Hair follicular keratinocyte (primary cell): Measurements from ENCODE around the gene MRE11. TPM values are rescaled to one million over a fixed set of nuclear protein-coding genes. Genes with fewer than 3 reads are reported as not detected.

ENCODE experiments used
- total RNA-seq: library from RNA; depleted of rRNA; stranded (reverse); fragments of >200 nt; gene quantifications from 2 replicates; pipeline ENCODE4 v1.2.3, GENCODE V29; 2015

The MRE11 gene
- total RNA-seq = 5.4 and 17.1 TPM in 2 replicates

DNA sequence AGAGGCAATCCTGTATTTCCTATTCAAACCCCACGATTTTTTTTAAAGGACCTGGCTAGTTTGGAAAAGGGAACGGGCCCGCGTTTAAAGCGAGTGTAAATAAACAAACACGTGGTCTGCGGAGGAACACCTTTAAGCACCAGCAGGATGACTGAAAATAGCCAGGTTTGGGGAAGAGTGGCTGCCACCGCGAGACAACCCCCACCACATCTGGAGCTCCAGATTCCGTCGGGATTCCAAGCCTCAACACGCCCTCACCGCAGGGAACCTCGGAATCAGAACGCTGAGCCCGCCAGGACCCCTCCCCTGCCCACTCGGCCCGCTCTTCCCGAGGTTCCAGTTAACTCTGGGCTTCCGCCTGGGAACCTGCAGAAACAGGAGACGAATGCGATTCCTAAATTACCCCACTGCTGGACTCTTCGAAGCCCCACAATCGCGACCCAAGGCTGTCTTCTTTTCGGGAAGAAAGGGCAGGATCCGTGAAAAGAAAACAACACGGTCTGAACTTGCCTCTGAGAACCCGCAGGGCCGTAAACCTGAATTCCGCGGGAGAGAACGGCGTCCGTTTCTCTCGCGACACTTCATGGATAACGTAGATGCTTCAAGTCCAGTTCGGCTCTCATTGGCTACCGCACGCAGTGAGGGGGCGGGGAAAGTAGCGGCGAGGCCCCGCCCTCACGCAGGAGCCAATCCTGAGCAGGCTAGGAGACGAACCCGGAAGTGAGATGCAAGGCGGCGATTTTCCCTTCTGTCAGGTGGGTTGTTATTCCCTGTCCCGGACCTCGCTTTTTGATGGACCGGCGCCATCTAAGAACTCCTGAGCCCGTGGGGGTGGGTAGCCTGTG lies at the start of gene MRE11, which contains the start of gene ANKRD49:
Gene MRE11 (minus strand): TSS at position 564 of the 845 bp plus-strand sequence. CDS start 1,043 bp downstream, outside the sequence.
Gene ANKRD49 (plus strand): TSS at position 704 of the 845 bp plus-strand sequence. CDS start 2,710 bp downstream, outside the sequence.

DNA sequence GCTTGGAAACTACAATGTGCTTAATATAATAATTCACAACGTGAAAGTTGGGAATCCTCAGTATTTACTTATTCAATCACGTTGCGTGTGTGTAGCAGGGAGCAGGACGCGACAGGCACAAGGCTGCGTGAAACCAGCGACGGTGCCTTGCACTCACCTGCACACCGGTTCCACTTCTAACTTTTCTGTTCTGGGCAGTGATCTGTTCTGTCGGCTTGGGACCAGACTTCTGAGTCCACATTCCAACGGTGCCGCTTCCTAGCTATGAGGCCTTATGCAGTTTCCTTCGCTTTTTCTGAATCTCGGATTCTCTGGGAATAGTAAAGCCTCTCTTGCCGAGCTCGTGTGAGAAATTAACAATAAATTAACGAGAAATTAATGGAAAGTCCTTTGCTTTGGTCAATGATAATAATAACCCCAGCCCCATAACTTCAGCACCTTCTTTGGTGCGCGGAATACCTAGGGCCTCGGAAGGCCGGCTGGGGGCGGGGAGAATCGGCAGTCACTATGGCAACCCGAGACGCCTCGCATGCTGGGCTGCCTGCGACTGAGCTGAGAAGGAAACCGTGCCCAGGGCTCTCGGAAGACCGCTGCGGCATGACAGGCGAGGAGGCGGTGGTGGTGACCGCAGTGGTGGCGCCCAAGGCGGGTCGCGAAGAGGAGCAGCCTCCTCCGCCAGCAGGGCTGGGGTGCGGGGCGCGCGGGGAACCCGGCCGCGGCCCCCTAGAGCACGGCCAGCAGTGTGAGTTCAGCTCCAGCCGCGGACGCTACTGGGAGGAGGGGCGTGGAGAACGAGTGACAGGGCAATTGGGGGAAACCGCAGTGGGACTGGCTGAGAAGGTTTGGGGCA lies 18.5 kb upstream of the MRE11 start, which contains the start of gene C11orf97:
Gene C11orf97 (plus strand): TSS at position 530 of the 850 bp plus-strand sequence. CDS start 68 bp downstream, at position 598.

DNA sequence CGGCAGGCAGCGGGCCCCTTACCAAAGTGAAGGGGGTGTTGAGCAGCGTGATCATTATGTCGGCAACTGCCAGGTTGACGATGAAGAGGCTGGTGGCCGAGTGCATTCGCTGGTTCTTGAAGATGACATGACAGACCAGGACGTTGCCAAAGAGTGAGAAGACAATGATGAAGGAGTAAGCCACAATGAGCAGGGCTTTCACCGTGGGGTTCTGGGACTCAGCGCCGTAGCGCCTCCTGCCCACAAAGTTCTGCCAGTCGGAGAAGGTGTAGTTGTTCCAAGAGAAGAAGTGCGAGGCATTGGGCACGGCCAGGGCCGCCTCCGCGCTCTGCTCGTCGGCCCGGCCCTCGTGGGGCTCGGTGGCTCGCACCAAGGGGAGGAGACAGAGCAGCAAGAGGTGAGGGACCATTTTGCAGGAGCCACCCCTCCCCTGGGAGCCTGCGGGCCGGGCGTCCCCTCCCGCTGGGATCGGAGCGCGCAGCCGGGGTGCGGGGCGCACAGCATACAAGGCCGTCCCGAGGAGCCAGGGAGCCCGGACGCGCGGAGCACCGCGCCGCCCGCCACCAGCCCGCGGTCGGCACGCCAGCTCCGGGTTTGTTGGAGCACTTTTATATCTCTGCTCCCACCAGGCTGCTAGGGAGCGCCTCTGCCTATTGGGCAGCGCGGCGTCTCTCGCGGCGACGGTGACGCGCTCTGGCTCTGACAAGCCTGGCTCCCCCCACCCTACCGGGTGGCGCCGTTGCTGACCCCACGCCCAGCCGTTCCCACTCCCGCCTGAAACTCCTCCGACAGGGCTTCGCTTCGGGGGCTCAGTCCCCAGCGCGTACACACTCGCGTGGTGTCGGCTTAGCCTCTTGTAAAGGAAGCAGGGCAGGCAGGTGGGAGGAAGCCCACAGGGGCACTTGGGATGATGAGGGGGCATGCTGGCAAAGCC lies 92.5 kb downstream of the MRE11 start, which contains the start of gene GPR83:
Gene GPR83 (minus strand): TSS at position 581 of the 934 bp plus-strand sequence. CDS start 172 bp downstream, at position 409.

Other genes with a start within 250 kb of the MRE11 start
- gene IZUMO1R, start 189.3 kb downstream of the MRE11 start, total RNA-seq = not detected in 2 replicates
- gene GPR83, start 92.4 kb downstream of the MRE11 start, total RNA-seq = 0.16 TPM in 1 of 2 replicates, not detected in the other
- 8.2 and 10.1 TPM in 2 replicates for gene ANKRD49, start 140 bp upstream of the MRE11 start, total RNA-seq
- not detected in 2 replicates for gene C11orf97, start 18.6 kb upstream of the MRE11 start, total RNA-seq
- 2.4 and 3.2 TPM in 2 replicates for gene FUT4, start 50.1 kb upstream of the MRE11 start, total RNA-seq
- 0.47 TPM in 1 of 2 replicates, not detected in the other for gene PIWIL4, start 73.5 kb upstream of the MRE11 start, total RNA-seq